ENCODE measurements around the gene RDH12.
"Not testable (repeated sequence)": the region's sequence is repeated elsewhere in the genome, so short reads cannot be mapped to it uniquely, and the experiment has no call there.

DNA sequence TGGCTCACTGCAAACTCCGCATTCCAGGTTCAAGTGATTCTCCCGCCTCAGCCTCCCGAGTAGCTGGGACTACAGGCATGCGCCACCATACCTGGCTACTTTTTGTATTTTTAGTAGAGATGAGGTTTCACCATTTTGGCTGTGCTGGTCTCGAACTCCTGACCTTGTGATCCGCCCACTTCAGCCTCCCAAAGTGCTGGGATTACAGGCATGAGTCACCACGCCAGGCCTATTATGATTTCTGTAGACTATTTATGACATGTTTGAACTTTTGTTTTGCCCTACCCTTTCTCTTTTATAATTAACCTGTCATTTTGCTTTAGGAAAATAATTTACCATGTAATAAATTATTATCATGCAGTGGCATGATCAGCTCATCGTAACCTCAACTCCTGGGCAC, at the start of gene RDH12:
- TF ChIP-seq, protein P1, sequence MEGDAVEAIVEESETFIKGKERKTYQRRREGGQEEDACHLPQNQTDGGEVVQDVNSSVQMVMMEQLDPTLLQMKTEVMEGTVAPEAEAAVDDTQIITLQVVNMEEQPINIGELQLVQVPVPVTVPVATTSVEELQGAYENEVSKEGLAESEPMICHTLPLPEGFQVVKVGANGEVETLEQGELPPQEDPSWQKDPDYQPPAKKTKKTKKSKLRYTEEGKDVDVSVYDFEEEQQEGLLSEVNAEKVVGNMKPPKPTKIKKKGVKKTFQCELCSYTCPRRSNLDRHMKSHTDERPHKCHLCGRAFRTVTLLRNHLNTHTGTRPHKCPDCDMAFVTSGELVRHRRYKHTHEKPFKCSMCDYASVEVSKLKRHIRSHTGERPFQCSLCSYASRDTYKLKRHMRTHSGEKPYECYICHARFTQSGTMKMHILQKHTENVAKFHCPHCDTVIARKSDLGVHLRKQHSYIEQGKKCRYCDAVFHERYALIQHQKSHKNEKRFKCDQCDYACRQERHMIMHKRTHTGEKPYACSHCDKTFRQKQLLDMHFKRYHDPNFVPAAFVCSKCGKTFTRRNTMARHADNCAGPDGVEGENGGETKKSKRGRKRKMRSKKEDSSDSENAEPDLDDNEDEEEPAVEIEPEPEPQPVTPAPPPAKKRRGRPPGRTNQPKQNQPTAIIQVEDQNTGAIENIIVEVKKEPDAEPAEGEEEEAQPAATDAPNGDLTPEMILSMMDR (conservative IDR thresholded peaks at IDR 0.05): not testable (repeated sequence)
- not testable (repeated sequence) for TF ChIP-seq ZFX (IDR thresholded peaks at IDR 0.05)
